IPS-NIHi7 (cell line): ENCODE results near the gene TBCB.
A peak's percentile ranks its signal among the peaks of the same experiment; 100 is the strongest.
"Not testable (repeated sequence)": the region's sequence is repeated elsewhere in the genome, so short reads cannot be mapped to it uniquely, and the experiment has no call there.

ENCODE experiments used
- DNase-seq: peaks from one replicate; pipeline ENCODE4 v3.0.0; 2012; ENCODE audit warnings: mixed read lengths; ENCODE audit errors: extremely low spot score

TBCB gene, protein sequence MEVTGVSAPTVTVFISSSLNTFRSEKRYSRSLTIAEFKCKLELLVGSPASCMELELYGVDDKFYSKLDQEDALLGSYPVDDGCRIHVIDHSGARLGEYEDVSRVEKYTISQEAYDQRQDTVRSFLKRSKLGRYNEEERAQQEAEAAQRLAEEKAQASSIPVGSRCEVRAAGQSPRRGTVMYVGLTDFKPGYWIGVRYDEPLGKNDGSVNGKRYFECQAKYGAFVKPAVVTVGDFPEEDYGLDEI

GRCh38 chr19:36115453-36116343 lies at the start of gene TBCB:
Gene TBCB, plus strand, starts transcription at chr19:36115468. Its CDS starts 93 bp downstream, at chr19:36115561.
- DNase-seq: peak; percentile 75

DNA sequence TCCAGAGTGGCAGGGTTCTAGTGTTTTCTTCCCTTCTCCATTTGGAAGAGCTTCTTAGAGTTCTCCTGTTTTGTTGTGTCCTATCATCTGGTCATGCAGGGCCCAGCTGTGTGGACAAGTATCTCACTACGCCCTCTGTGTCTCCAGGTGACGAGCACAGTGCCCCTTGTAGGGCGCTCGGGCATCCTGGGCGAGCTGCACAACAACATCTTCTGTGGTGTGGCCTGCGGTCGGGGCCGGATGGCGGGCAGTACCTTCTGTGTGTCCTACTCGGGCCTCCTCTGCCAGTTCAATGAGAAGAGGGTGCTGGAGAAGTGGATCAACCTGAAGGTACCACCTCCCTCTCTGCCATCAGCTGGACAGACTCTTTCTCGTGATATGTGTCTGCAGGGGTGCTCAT lies 47.6 kb upstream of the TBCB start:
- no peak for DNase-seq

- DNase-seq: not testable (repeated sequence)
Measured at GRCh38 chr19:36068810-36069499, 46.3 kb upstream of the TBCB start.

GRCh38 chr19:36072081-36072480 lies 43.2 kb upstream of the TBCB start:
- no peak for DNase-seq

DNA sequence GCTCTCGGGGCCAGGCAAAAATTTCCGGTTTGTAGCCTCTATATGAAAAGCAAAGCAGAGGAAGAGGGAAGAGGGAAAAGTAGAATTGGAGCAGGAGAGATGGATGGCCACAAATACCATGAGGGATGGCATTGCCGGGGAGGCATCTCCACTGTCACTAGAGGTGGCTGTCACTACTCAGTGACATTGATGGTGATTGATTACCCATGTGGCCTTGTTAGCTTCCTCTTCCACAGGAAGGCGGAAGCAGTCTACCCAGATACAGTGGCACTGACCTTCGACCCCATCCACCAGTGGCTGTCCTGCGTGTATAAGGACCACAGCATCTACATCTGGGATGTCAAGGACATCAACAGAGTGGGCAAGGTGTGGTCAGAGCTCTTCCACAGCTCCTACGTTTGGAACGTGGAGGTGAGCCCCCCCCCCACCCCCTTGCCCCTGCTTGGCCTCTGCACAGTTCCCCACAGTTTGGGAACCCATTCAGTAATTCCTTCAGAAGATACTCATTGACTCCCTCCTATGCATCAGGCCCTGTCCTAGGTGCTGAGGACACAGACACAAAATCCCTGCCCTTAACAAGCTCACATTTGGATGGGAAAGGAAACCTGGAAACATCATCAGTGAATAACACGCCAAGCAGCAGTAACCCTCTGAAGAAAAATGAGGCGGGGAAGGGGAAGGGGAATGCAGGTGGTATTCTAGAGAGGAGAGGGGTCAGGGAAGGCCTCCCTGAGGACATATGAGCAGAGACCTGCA lies 42.0 kb upstream of the TBCB start:
- no peak for DNase-seq

GRCh38 chr19:36079389-36079945 lies 35.8 kb upstream of the TBCB start:
- no peak for DNase-seq

DNA sequence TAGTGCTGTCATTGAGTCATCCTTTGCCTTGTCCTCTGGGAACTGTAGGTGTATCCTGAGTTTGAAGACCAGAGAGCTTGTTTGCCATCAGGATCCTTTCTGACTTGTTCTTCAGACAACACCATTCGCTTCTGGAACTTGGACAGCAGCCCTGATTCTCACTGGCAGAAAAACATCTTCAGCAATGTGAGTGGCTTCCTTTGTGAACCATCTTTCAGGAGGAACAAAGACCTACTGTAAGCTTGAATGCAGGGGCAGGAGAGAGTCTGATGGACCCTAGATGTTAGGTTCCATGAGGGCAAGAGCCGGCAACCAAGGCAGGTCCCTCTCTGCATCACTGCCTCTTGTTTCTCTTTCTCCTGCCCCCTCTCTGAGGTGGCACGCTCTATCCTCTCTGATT lies 33.9 kb upstream of the TBCB start:
- DNase-seq: no peak

GRCh38 chr19:36081894-36082293 lies 33.4 kb upstream of the TBCB start:
- DNase-seq: no peak

- no peak for DNase-seq
Measured at GRCh38 chr19:36082916-36083315, 32.4 kb upstream of the TBCB start.

GRCh38 chr19:36084231-36085009 lies 30.8 kb upstream of the TBCB start:
- no peak for DNase-seq

DNA sequence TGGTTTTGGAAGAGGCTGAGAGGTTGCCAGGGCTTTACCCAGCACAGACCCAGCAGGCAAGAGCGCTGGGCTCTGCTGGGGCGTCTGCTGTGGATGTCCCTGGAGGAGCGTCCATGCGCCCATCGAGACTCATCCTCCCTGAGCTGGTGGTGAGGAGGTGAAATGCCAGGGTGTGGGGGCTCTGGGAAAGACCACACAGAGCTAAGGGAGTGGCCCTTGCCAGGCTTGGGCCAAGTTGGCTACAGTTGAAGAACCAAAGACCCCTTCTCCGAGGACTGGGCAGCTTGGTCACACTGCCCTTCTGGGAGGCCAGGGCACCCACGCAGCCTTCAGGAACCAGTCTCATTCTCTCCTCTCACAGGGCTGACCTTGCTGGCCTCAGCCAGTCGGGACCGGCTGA lies 28.9 kb upstream of the TBCB start:
- DNase-seq: no peak

DNA sequence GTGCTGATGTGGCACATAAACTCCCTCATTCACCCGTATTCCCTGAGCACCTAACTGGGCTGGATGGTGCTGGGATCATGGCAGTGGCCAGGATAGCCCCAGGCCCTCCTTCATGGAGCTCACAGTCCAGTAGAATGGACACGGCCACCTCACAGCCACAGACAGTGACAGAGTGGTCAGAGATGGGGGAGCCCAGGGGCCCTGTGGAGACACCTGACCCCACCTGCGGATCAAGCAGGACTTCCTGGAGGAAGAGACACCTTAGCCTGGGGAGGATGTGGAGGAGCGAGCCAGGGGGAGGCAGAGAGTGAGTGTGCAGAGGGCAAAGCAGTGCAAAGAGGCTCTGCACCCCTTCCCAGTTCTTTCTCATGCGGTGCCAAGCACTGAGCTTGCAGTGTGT lies 25.4 kb upstream of the TBCB start:
- no peak for DNase-seq

DNA sequence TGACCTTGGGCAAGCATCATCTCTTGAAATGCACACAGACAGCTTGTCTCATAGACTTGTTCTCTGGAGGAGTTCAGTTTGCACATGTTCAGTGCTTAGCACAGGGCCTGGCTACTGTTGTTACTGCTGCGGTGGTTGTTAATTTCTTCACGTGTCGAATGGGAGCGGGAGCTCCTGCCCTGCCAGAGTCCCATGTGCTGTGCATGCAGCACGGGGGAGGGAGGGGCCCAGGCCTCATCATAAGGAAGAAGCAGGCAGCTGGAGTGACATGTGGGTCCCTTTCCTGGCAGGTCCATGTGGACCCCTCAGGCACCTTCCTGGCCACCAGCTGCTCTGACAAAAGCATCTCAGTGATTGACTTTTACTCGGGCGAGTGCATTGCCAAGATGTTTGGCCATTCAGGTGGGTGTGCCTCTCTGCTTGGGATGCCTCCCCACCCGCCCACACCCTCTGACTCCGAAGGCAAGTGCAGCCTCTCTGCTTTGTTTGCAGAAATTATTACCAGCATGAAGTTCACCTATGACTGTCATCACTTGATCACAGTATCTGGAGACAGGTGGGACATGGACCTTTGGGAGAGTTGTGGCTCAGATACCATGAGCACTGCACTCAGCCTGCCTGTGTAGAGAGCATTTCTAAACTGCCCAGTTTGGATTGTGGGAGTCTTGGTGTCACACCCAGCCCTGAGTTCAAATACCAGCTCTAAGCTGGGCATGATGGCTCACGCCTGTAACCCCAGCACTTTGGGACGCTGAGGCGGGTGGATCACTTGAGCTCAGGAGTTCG lies 24.2 kb upstream of the TBCB start:
- DNase-seq: no peak

DNA sequence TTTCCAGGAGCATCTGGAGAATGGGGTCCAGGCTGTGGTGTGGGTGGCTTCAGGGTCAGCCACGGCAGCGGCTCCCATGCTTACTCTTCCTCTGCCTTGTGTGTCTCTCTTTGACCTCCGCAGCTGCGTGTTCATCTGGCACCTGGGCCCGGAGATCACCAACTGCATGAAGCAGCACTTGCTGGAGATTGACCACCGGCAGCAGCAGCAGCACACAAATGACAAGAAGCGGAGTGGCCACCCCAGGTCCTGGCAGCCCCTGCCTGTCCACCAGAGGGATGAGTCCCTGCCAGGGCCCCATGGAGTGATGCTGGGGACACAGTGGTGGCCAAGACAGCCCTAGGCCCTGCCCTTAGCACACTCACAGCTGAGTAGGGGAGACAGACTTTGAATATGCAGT lies 22.7 kb upstream of the TBCB start:
- DNase-seq: no peak

DNA sequence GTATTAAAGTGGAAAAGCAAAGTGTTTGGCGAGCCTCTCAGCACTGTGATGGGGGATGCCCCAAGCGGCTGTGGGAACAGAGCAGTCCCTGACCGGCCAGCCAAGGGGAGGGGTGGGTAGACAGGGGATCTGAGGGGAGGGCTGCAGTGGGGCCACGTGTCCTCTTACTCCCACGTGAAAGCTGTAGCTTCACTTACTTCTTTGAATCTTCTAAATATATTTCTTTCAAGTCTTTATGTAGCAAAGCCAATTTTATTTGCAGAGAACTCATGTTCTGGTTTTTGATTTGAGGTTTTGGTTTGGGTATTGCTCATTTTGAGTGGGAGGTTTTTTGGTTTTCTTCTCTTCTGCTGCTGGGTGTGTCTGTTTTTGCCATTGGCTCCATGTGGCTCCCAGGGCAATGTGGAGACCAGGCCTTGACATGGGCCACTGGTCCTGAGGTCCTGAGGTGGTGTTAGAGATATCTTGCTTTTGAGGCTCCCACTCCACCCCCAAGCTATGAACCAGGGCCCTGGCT lies 22.1 kb upstream of the TBCB start:
- DNase-seq: no peak

GRCh38 chr19:36093687-36094086 lies 21.6 kb upstream of the TBCB start:
- DNase-seq: no peak

- no peak for DNase-seq
Measured at GRCh38 chr19:36097036-36097435, 18.2 kb upstream of the TBCB start.

GRCh38 chr19:36099166-36099785 lies 16.0 kb upstream of the TBCB start:
- no peak for DNase-seq

- DNase-seq: no peak
Measured at GRCh38 chr19:36100476-36100875, 14.8 kb upstream of the TBCB start.
